Trophoblast cell (in vitro differentiated cells and primary cell): Measurements from ENCODE around the gene DDX41.

Experiments
- DNase-seq, 2 donors: peaks; one replicate each; pipeline ENCODE4 v3.0.0-alpha.2; 2016
- H2AFZ ChIP-seq: 2 replicates; pipeline ENCODE4 v1.6.1; 2013; ENCODE audit warnings: low read length, moderate library complexity, mild to moderate bottlenecking; ENCODE audit not compliant: insufficient read depth, poor library complexity
- H2AK5ac ChIP-seq: 2 replicates; pipeline ENCODE4 v1.6.1; 2013; ENCODE audit warnings: mild to moderate bottlenecking, low read length
- H2BK120ac ChIP-seq: 2 replicates; pipeline ENCODE4 v1.6.1; 2013; ENCODE audit warnings: low read length, mild to moderate bottlenecking, moderate library complexity; ENCODE audit not compliant: insufficient read depth, poor library complexity
- H2BK12ac ChIP-seq: 2 replicates; pipeline ENCODE4 v1.6.1; 2013; ENCODE audit warnings: mild to moderate bottlenecking, low read length, moderate library complexity
- H2BK5ac ChIP-seq: 2 replicates; pipeline ENCODE4 v1.6.1; 2013; ENCODE audit warnings: low read length, low read depth, moderate library complexity, mild to moderate bottlenecking; ENCODE audit not compliant: poor library complexity
- H3K14ac ChIP-seq: 2 replicates; pipeline ENCODE4 v1.6.1; 2013; ENCODE audit warnings: mild to moderate bottlenecking, low read length
- H3K18ac ChIP-seq: 2 replicates; pipeline ENCODE4 v1.6.1; 2013; ENCODE audit warnings: mild to moderate bottlenecking, low read length
- H3K23ac ChIP-seq: 2 replicates; pipeline ENCODE4 v1.6.1; 2013; ENCODE audit warnings: low read length
- H3K27ac ChIP-seq: 2 replicates; pipeline ENCODE4 v1.5.1; 2013; ENCODE audit warnings: low read depth, mild to moderate bottlenecking, inconsistent platforms, low read length, moderate library complexity
- H3K27me3 ChIP-seq: 2 replicates; pipeline ENCODE4 v1.6.1; 2013; ENCODE audit warnings: inconsistent platforms, mild to moderate bottlenecking, low read length, moderate library complexity; ENCODE audit not compliant: insufficient read depth
- H3K36me3 ChIP-seq, 2 experiments: 1 replicate in 1 of 2; 2 replicates in 1 of 2; pipeline ENCODE4 v1.6.1; 2013; ENCODE audit warnings: low read length in 2 of 2, mild to moderate bottlenecking in 2 of 2, moderate library complexity in 1 of 2; ENCODE audit not compliant: insufficient read depth in 2 of 2, control insufficient read depth in 1 of 2
- H3K4ac ChIP-seq: 2 replicates; pipeline ENCODE4 v1.6.1; 2013; ENCODE audit warnings: low read depth, mild to moderate bottlenecking, low read length, moderate library complexity
- H3K4me1 ChIP-seq, 2 experiments: 1 replicate in 1 of 2; 2 replicates in 1 of 2; pipeline ENCODE4 v1.6.1; 2013; ENCODE audit warnings: low read length in 2 of 2, mild to moderate bottlenecking in 2 of 2, moderate library complexity in 1 of 2; ENCODE audit not compliant: insufficient read depth in 2 of 2, control insufficient read depth in 1 of 2
- H3K4me2 ChIP-seq: 2 replicates; pipeline ENCODE4 v1.6.1; 2013; ENCODE audit warnings: inconsistent platforms, mild to moderate bottlenecking, low read length, moderate library complexity
- H3K4me3 ChIP-seq: 2 replicates; pipeline ENCODE4 v1.5.1; 2013; ENCODE audit warnings: mild to moderate bottlenecking, low read depth, low read length, inconsistent platforms
- H3K79me1 ChIP-seq: one replicate; pipeline ENCODE4 v1.6.1; 2013; ENCODE audit warnings: low read length
- H3K79me2 ChIP-seq: 2 replicates; pipeline ENCODE4 v1.6.1; 2013; ENCODE audit warnings: low read length, mild to moderate bottlenecking; ENCODE audit not compliant: control insufficient read depth, insufficient read depth, poor library complexity
- H3K9ac ChIP-seq: 2 replicates; pipeline ENCODE4 v1.6.1; 2013; ENCODE audit warnings: mild to moderate bottlenecking, low read length
- H3K9me3 ChIP-seq: 2 replicates; pipeline ENCODE4 v1.6.1; 2013; ENCODE audit warnings: low read depth, mild to moderate bottlenecking, control low read depth, inconsistent platforms, low read length; ENCODE audit not compliant: insufficient read depth
- H4K12ac ChIP-seq: 2 replicates; pipeline ENCODE4 v1.6.1; 2013; ENCODE audit warnings: low read depth, mild to moderate bottlenecking, low read length, moderate library complexity
- H4K8ac ChIP-seq: 2 replicates; pipeline ENCODE4 v1.6.1; 2013; ENCODE audit warnings: low read depth, mild to moderate bottlenecking, low read length, moderate library complexity
- H4K91ac ChIP-seq: one replicate; pipeline ENCODE4 v1.6.1; 2013; ENCODE audit warnings: low read depth, mild to moderate bottlenecking, low read length, moderate library complexity
- WGBS: extraction: QIAGEN DNeasy Blood & Tissue Kit; methylation state at CpG from one replicate; pipeline ENCODE4 v1.1.7; 2013; ENCODE audit warnings: missing lambda C conversion rate; ENCODE audit not compliant: insufficient read length, insufficient coverage; ENCODE audit errors: extremely low coverage; 5-methylcytosine and 5-hydroxymethylcytosine counted together

DDX41 gene

DNA sequence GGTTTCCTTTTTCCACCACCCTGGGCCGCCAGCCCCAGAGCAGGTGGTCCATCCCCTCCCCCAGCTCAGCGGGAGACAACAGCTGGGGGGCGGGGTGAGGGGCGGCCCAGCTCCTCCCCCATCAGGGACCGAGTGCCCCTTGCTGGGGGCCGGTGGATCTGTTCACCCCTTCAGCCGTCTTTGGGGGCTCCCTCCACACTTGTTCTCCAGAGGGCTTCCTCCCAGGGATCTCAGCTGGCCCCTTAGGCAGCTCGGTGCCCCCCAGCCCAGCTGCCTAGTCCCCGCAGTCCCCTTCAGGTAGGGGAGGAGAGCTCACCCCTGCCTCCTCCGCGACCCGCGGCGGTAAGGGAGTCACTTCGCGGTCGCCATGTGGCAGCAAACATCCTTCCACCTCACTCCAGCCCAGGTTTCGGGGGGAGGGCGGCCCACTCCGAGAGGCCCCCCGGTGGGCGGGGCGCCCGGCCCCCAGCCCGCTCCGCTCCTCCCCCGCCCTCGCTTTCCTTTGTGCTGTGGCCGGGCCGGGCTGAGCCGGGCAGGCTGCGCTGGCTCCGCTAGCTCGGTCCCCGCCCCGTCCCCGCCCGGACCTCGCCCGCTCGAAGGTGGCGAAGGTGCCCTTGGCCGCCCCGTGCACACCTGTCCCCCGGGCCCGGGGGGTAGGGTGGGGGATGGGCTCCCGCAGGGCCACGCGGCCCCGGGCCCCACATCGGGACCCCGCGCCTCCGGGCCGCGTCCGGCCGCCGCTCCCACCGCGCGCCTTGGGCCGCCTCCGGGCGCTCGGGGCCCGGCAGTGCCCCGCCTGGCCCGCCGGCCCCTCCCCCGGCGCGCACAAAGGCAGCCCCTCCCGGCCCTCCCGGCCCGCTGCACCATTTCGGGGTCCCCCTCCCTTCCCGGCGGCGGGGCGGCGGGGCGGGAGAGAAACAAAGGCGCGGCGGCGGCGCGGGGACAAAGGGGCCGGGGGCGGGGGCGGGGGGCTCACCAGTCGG is 44.0 kb downstream of the DDX41 start:
- Histone ChIP-seq H3K4ac (peak overlapping the region; percentile 99), H3K23ac (no peak overlapping the region), H3K27me3 (no peaks in the 10 kb centered on the region), H3K79me2 (peaks cover 27% of the 10 kb centered on the region), H3K9ac (peak overlapping the region; percentile 86), H2BK120ac (peak overlapping the region; percentile 34), H3K27ac (peak overlapping the region; percentile 80), H3K4me1 (peaks cover 34 to 36% of the 10 kb centered on the region in 2 experiments), H2BK5ac (peak overlapping the region; percentile 86), H3K36me3 (peaks cover 37 to 43% of the 10 kb centered on the region in 2 experiments), H3K18ac (peak overlapping the region; percentile 95), H3K9me3 (peaks cover 2% of the 10 kb centered on the region), H3K4me3 (peak overlapping the region; percentile 92), H4K91ac (peak overlapping the region; percentile 97), H3K14ac (peak overlapping the region; percentile 96), H3K79me1 (peaks cover 13% of the 10 kb centered on the region), H3K4me2 (peak overlapping the region; percentile 64), H2AFZ (peak overlapping the region; percentile 40), H4K8ac (peak overlapping the region; percentile 73), H2AK5ac (peak overlapping the region; percentile 94), H4K12ac (peak overlapping the region; percentile 74), H2BK12ac (peak overlapping the region; percentile 35)
- WGBS: no CpG with 5 or more reads among the region's 93 CpGs
- DNase-seq: no peak

DNA sequence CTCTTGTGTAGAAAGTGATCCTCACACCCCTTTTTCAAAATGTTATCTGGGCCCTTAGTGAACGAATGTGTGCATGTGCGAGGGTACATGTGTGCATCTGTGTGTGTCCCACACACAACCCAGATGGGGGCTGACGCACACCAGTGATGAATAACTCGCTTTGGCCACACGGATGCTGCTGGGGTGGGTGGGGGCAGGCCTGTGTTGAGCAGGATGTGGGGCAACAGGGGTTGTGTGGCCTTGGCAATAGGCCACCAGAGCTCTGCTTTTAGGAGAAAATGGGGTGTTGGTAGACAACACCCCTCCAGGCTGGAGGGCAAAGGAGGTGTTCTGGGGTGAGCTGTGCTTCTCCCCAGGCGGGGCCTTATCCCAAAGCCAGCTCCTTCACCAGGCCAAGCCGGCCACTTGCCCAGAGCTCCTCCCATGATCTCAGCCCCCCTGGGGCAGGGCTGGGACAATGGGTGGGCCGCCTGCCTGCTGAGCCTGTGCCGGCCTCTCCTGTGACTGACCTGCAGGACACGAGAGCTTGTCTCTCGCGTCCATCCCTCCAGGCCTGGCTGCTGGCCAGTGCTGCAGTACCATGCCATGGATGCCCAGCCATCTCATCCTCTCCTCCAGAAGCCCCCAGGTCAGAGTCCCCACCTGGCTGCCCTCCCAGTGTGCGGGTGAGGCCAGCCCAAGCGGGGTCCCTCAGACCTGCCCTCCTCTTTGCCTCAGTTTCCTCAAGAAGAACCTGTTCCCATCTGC is 45.0 kb downstream of the DDX41 start:
- Histone ChIP-seq H3K4me2 (peak overlapping the region; percentile 64), H3K27ac (no peak overlapping the region), H3K23ac (no peak overlapping the region), H3K14ac (peak overlapping the region; percentile 94), H4K12ac (no peak overlapping the region), H3K27me3 (no peaks in the 10 kb centered on the region), H2AK5ac (no peak overlapping the region), H3K9ac (peak overlapping the region; percentile 55), H4K8ac (no peak overlapping the region), H3K79me2 (peaks cover 27% of the 10 kb centered on the region), H3K9me3 (peaks cover 4% of the 10 kb centered on the region), H3K79me1 (peaks cover 13% of the 10 kb centered on the region), H3K4me3 (peak overlapping the region; percentile 92), H3K4me1 (peaks cover 34 to 36% of the 10 kb centered on the region in 2 experiments), H2AFZ (no peak overlapping the region), H2BK120ac (no peak overlapping the region), H2BK5ac (no peak overlapping the region), H2BK12ac (no peak overlapping the region), H4K91ac (no peak overlapping the region), H3K18ac (peak overlapping the region; percentile 82), H3K36me3 (peaks cover 47 to 53% of the 10 kb centered on the region in 2 experiments), H3K4ac (peak overlapping the region; percentile 99)
- WGBS: no CpG with 5 or more reads among the region's 14 CpGs
- DNase-seq: no peak

DNA sequence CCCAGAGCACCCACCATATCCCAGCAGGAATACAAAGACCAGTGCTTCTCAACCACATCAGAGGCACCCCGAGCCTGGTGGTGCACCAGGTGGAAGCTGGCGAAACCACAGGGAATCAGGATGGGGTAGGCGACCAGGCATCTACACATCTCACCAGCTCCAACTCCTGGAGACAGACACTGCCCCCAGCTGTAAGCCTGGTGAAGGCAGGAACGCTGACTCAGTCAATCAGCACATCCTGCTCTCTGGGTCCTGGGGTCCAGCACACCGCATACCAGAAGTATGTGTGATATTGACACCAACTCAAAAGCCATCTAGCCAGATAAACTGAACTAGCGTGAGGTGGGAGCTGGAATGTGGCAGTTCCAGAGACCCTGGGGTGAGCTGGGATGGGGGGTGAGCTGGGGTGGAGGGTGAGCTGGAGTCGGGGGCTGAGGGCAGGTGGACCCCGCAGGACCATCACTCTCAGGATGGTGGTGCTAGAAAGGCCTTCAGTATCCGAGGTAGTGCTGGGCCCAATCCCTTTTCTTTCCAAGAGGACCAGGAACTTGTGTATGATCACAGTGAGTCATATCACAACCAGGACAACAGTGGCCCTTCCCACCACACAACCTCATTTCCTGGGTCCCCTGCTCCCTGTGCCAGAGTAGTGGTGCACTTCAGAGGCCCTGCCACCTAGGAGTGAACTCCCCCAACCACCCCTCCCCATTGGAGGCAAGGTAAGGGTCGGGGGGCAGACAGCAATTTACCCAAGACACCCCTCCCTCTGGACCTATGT is 45.8 kb downstream of the DDX41 start:
- Histone ChIP-seq H3K27me3 (no peaks in the 10 kb centered on the region), H3K4me1 (peaks cover 34 to 36% of the 10 kb centered on the region in 2 experiments), H2AK5ac (no peak overlapping the region), H2BK12ac (no peak overlapping the region), H3K4me3 (no peak overlapping the region), H4K12ac (no peak overlapping the region), H2BK5ac (no peak overlapping the region), H3K79me2 (peaks cover 27% of the 10 kb centered on the region), H3K18ac (peak overlapping the region; percentile 10), H3K36me3 (peaks cover 55 to 61% of the 10 kb centered on the region in 2 experiments), H2BK120ac (no peak overlapping the region), H3K23ac (no peak overlapping the region), H2AFZ (no peak overlapping the region), H3K4ac (peak overlapping the region; percentile 59), H3K27ac (no peak overlapping the region), H3K9ac (no peak overlapping the region), H3K4me2 (peak overlapping the region; percentile 28), H4K8ac (no peak overlapping the region), H3K14ac (no peak overlapping the region), H3K79me1 (peaks cover 13% of the 10 kb centered on the region), H3K9me3 (peaks cover 4% of the 10 kb centered on the region), H4K91ac (no peak overlapping the region)
- DNase-seq: no peak
- no CpG with 5 or more reads among the region's 10 CpGs for WGBS
